ENCODE results near the gene IPO7.

- TF ChIP-seq POLR2A (IDR thresholded peaks at IDR 0.05; ENCODE audit: low read depth, low read length) (no peak), EZH2 (IDR thresholded peaks at IDR 0.05; ENCODE audit: borderline replicate concordance, low read depth, low read length, severe bottlenecking) (no peak), CTCF (IDR thresholded peaks at IDR 0.05; ENCODE audit: extremely low read depth in 1 of 2, insufficient read depth in 1 of 2, low read depth in 1 of 2, low read length in 2 of 2) (no peak), GATA2 (IDR thresholded peaks at IDR 0.05; ENCODE audit: insufficient read depth, insufficient read length, low read depth, low read length) (no peak)
Observed at GRCh38 chr11:9386901-9387300, 2.4 kb downstream of the IPO7 start.
